K562 (cell line): ENCODE results near the gene TUBA1B. TPM values are rescaled to one million over a fixed set of nuclear protein-coding genes. Genes with fewer than 3 reads are reported as not detected.

Experiments
- CREBBP ChIP-seq: IDR thresholded peaks from one replicate; pipeline ENCODE4 v1.6.1; 2012; ENCODE audit warnings: low read depth, mild to moderate bottlenecking, control low read depth, inconsistent platforms, low read length
- EP400 ChIP-seq: fragments of 450-650 bp; IDR thresholded peaks from 2 replicates; pipeline ENCODE4 v1.6.1; 2017; ENCODE audit warnings: antibody characterized with exemption, mild to moderate bottlenecking, moderate library complexity
- GTF2A2 ChIP-seq: IDR thresholded peaks from 2 replicates; pipeline ENCODE4 v1.6.1; 2016; ENCODE audit warnings: mild to moderate bottlenecking, missing genetic modification characterization, missing compliant biosample characterization
- L3MBTL2 ChIP-seq: fragments of 450-650 bp; IDR thresholded peaks from 2 replicates; pipeline ENCODE4 v1.6.1; 2016; ENCODE audit warnings: mild to moderate bottlenecking, moderate library complexity
- NFYB ChIP-seq: IDR thresholded peaks from 2 replicates; pipeline ENCODE4 v1.6.1; 2011; ENCODE audit warnings: mild to moderate bottlenecking, moderate library complexity; ENCODE audit not compliant: insufficient read length; ENCODE audit errors: extremely low read depth
- PHF20 ChIP-seq: fragments of 450-650 bp; IDR thresholded peaks from 2 replicates; pipeline ENCODE4 v1.6.1; 2018; ENCODE audit not compliant: partially characterized antibody
- RFX5 ChIP-seq: IDR thresholded peaks from 2 replicates; pipeline ENCODE4 v1.6.1; 2011; ENCODE audit warnings: low read depth, mild to moderate bottlenecking, improper control_type of control experiment, low read length
- ZNF3 ChIP-seq: fragments of 250-450 bp; sonication (Bioruptor Pico); IDR thresholded peaks from 2 replicates; pipeline ENCODE4 v1.5.0; 2021; ENCODE audit warnings: mild to moderate bottlenecking, moderate library complexity
- polyA plus RNA-seq, 8 experiments: library from polyadenylated mRNA; depleted of rRNA in 4 of 8; stranded (reverse) in 5 of 8; unstranded in 3 of 8; fragments of >200 nt; fragmentation: Nextera tagmentation in 2 of 8; fragmentation: Illumina TruSeq in 1 of 8; extraction: Ambion mirVana in 2 of 8; extraction: Trizol in 1 of 8; gene quantifications; 2 replicates each; pipeline versions ENCODE4 v1.2.1 to v1.2.3, GENCODE V29; 2011 to 2014; ENCODE audit warnings: inconsistent platforms in 1 of 8, missing spikeins in 1 of 8
- total RNA-seq, 7 experiments: library from RNA; depleted of rRNA in 6 of 7; stranded (reverse); fragments of >200 nt in 6 of 7; fragmentation: Illumina TruSeq in 2 of 7; extraction: Trizol in 2 of 7; gene quantifications; 2 replicates each; pipeline versions ENCODE4 v1.2.1 to v1.2.3, GENCODE V29; 2011 to 2021; ENCODE audit warnings: low replicate concordance in 1 of 7
- TF ChIP-seq, protein P1 (sequence below), 3 experiments: IDR thresholded peaks in 2 of 3; conservative IDR thresholded peaks in 1 of 3; 2 replicates each; pipeline ENCODE4 v1.5.1; 2011 to 2012; ENCODE audit warnings: low read length in 3 of 3, mild to moderate bottlenecking in 3 of 3, control low read depth in 2 of 3, improper control_type of control experiment in 1 of 3, inconsistent platforms in 1 of 3, low read depth in 1 of 3, mixed read lengths in 1 of 3, moderate library complexity in 1 of 3; ENCODE audit not compliant: insufficient read depth in 2 of 3
- TF ChIP-seq, protein P2 (sequence below): fragments of 250-450 bp; sonication (Bioruptor Pico); IDR thresholded peaks from 2 replicates; pipeline ENCODE4 v1.8.0; 2022; ENCODE audit warnings: inconsistent platforms
- TF ChIP-seq, protein P3 (sequence below): fragments of 450-650 bp; IDR thresholded peaks from 2 replicates; pipeline ENCODE4 v1.6.1; 2018; ENCODE audit warnings: mild to moderate bottlenecking, low read depth; ENCODE audit not compliant: partially characterized antibody
- TF ChIP-seq, protein P4 (sequence below): fragments of 450-650 bp; formaldehyde crosslinking; IDR thresholded peaks from 2 replicates; pipeline ENCODE4 v1.4.0; 2022; ENCODE audit warnings: missing genetic modification characterization
- TF ChIP-seq, protein P5 (sequence below): sonication (generic); formaldehyde crosslinking; IDR thresholded peaks from 2 replicates; pipeline ENCODE4 v1.8.0; 2022; ENCODE audit warnings: mild to moderate bottlenecking, missing genetic modification reagents
- TF ChIP-seq, protein P6 (sequence below): fragments of 250-450 bp; sonication (Bioruptor Pico); IDR thresholded peaks from 2 replicates; pipeline ENCODE4 v1.9.0; 2021; ENCODE audit warnings: mild to moderate bottlenecking, inconsistent platforms

Gene TUBA1B
- total and polyA plus RNA-seq, 9 of the 15 experiments (the other 6 are each of a cell fraction or from before 2014, with no cell fraction given): 2,189 to 4,624 (median 2,628) TPM

DNA sequence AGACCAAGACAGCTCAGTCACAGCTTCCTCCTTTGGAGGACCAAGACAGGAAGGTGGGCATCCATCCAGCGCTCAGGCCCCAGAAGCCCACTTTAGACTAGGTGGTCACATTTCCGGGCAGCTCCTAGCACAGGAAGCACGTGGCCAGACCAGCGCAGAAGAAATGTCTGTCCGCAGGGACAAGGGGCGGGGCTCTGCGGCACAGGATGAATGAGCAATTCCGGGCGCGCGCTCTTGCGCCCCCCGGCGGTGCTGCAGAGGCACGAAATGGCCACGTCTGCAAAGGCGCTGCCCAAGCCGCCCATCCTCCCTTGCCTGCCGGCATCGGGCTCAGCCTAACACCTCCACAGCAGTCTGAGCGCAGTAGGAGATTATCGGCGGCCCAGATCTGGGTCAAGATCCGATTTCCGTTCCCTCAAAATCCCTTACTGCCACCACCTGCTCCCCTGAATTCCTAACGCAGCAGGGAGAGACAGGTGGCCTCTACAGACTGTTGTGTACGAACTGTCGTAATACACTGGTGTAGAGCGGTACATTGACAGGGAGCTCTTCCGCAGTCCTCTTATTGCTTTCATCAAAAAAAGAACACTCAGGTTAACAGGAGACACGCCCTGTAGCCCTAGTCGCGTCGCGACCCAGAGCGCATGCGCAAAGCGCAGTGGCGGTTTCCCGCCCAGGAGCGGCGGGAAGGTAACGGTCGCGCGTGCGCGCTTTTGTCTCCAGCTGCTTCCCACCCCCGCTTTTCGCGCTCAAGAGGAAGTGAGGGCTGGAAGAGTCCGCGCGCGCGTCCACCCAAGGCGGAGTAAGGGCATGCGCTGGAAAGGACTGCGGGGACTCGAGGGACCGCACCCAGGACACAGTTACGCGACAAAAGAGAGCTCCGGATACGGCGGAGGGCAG, 794 bp downstream of the TUBA1B start (continued):
- TF ChIP-seq, protein P1, sequence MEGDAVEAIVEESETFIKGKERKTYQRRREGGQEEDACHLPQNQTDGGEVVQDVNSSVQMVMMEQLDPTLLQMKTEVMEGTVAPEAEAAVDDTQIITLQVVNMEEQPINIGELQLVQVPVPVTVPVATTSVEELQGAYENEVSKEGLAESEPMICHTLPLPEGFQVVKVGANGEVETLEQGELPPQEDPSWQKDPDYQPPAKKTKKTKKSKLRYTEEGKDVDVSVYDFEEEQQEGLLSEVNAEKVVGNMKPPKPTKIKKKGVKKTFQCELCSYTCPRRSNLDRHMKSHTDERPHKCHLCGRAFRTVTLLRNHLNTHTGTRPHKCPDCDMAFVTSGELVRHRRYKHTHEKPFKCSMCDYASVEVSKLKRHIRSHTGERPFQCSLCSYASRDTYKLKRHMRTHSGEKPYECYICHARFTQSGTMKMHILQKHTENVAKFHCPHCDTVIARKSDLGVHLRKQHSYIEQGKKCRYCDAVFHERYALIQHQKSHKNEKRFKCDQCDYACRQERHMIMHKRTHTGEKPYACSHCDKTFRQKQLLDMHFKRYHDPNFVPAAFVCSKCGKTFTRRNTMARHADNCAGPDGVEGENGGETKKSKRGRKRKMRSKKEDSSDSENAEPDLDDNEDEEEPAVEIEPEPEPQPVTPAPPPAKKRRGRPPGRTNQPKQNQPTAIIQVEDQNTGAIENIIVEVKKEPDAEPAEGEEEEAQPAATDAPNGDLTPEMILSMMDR (IDR thresholded peaks at IDR 0.05 in 2 of 3, conservative IDR thresholded peaks at IDR 0.05 in 1 of 3; ENCODE audit: insufficient read depth in 2 of 3, low read depth in 1 of 3, low read length in 3 of 3): peak; percentile 89 to 96 (median 89)
- peak; percentile 95 for TF ChIP-seq L3MBTL2
- TF ChIP-seq, protein P2, sequence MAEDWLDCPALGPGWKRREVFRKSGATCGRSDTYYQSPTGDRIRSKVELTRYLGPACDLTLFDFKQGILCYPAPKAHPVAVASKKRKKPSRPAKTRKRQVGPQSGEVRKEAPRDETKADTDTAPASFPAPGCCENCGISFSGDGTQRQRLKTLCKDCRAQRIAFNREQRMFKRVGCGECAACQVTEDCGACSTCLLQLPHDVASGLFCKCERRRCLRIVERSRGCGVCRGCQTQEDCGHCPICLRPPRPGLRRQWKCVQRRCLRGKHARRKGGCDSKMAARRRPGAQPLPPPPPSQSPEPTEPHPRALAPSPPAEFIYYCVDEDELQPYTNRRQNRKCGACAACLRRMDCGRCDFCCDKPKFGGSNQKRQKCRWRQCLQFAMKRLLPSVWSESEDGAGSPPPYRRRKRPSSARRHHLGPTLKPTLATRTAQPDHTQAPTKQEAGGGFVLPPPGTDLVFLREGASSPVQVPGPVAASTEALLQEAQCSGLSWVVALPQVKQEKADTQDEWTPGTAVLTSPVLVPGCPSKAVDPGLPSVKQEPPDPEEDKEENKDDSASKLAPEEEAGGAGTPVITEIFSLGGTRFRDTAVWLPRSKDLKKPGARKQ: no peak
- TF ChIP-seq, protein P3, sequence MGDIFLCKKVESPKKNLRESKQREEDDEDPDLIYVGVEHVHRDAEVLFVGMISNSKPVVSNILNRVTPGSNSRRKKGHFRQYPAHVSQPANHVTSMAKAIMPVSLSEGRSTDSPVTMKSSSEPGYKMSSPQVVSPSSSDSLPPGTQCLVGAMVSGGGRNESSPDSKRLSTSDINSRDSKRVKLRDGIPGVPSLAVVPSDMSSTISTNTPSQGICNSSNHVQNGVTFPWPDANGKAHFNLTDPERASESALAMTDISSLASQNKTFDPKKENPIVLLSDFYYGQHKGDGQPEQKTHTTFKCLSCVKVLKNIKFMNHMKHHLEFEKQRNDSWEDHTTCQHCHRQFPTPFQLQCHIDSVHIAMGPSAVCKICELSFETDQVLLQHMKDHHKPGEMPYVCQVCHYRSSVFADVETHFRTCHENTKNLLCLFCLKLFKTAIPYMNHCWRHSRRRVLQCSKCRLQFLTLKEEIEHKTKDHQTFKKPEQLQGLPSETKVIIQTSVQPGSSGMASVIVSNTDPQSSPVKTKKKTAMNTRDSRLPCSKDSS: no peak
- TF ChIP-seq CREBBP: no peak
- TF ChIP-seq GTF2A2 (tag): no peak
- TF ChIP-seq ZNF3 (CRISPR knock-in tag): no peak
- no peak for TF ChIP-seq NFYB
- peak; percentile 25; the same call in 1 of the 2 replicates for TF ChIP-seq RFX5
- TF ChIP-seq EP400: peak; percentile 99
- TF ChIP-seq, protein P4, sequence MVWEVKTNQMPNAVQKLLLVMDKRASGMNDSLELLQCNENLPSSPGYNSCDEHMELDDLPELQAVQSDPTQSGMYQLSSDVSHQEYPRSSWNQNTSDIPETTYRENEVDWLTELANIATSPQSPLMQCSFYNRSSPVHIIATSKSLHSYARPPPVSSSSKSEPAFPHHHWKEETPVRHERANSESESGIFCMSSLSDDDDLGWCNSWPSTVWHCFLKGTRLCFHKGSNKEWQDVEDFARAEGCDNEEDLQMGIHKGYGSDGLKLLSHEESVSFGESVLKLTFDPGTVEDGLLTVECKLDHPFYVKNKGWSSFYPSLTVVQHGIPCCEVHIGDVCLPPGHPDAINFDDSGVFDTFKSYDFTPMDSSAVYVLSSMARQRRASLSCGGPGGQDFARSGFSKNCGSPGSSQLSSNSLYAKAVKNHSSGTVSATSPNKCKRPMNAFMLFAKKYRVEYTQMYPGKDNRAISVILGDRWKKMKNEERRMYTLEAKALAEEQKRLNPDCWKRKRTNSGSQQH (CRISPR knock-in tag): peak; percentile 6; the same call in 1 of the 2 replicates
- TF ChIP-seq, protein P5, sequence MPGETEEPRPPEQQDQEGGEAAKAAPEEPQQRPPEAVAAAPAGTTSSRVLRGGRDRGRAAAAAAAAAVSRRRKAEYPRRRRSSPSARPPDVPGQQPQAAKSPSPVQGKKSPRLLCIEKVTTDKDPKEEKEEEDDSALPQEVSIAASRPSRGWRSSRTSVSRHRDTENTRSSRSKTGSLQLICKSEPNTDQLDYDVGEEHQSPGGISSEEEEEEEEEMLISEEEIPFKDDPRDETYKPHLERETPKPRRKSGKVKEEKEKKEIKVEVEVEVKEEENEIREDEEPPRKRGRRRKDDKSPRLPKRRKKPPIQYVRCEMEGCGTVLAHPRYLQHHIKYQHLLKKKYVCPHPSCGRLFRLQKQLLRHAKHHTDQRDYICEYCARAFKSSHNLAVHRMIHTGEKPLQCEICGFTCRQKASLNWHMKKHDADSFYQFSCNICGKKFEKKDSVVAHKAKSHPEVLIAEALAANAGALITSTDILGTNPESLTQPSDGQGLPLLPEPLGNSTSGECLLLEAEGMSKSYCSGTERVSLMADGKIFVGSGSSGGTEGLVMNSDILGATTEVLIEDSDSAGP (CRISPR knock-in tag): 0 out of 2 replicates have a peak, but pooled peaks have one; percentile 4
- no peak for TF ChIP-seq PHF20
- TF ChIP-seq, protein P6, sequence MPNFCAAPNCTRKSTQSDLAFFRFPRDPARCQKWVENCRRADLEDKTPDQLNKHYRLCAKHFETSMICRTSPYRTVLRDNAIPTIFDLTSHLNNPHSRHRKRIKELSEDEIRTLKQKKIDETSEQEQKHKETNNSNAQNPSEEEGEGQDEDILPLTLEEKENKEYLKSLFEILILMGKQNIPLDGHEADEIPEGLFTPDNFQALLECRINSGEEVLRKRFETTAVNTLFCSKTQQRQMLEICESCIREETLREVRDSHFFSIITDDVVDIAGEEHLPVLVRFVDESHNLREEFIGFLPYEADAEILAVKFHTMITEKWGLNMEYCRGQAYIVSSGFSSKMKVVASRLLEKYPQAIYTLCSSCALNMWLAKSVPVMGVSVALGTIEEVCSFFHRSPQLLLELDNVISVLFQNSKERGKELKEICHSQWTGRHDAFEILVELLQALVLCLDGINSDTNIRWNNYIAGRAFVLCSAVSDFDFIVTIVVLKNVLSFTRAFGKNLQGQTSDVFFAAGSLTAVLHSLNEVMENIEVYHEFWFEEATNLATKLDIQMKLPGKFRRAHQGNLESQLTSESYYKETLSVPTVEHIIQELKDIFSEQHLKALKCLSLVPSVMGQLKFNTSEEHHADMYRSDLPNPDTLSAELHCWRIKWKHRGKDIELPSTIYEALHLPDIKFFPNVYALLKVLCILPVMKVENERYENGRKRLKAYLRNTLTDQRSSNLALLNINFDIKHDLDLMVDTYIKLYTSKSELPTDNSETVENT (CRISPR knock-in tag): no peak
